B cell (primary cell): ENCODE results near the gene PRCC. TPM values are rescaled to one million over a fixed set of nuclear protein-coding genes. Genes with fewer than 3 reads are reported as not detected.
"Not testable (repeated sequence)": the region's sequence is repeated elsewhere in the genome, so short reads cannot be mapped to it uniquely, and the experiment has no call there.

Source experiments
- ATAC-seq: fragments of 200-7000 bp; cut with Tn5 transposase; one replicate; pipeline ENCODE4 v1.10.0; 2021; ENCODE audit warnings: low read depth, mild to moderate bottlenecking, moderate number of reproducible peaks, moderate library complexity
- CTCF ChIA-PET: fragments of 350-600 bp; sonication (Branson Sonifier 250); formaldehyde crosslinking; loops from one replicate; lab custom pipeline; 2021; ENCODE audit warnings: antibody characterized with exemption, inconsistent platforms; lab: Charles Lee
- POLR2A ChIA-PET: fragments of 350-600 bp; sonication (Branson Sonifier 250); formaldehyde crosslinking; loops from one replicate; lab custom pipeline; 2021; ENCODE audit warnings: antibody characterized with exemption; lab: Charles Lee
- DNase-seq: peaks from one replicate; pipeline ENCODE4 v3.0.0; 2013
- H2AFZ ChIP-seq: 2 replicates; pipeline ENCODE4 v1.6.1; 2012; ENCODE audit warnings: mild to moderate bottlenecking, low read depth, low read length; ENCODE audit not compliant: insufficient read depth, poor library complexity, severe bottlenecking
- H3K27ac ChIP-seq, 2 donors: 1 replicate in 1 of 2; 2 replicates in 1 of 2; pipeline ENCODE4 v1.5.1; 2012 to 2013; ENCODE audit warnings: low read length in 2 of 2, mild to moderate bottlenecking in 2 of 2, moderate library complexity in 1 of 2
- H3K27me3 ChIP-seq, 4 experiments: fragments of 200-600 bp in 1 of 4; sonication (generic) in 1 of 4; replicated peaks in 1 of 4; 1 replicate in 2 of 4; 2 replicates in 2 of 4; pipeline versions ENCODE4 v1.6.1 to v1.7.0; 2013 to 2016; ENCODE audit warnings: low read length in 3 of 4, mild to moderate bottlenecking in 2 of 4, mixed read lengths in 1 of 4, moderate library complexity in 1 of 4; ENCODE audit not compliant: insufficient read depth in 4 of 4, control insufficient read depth in 3 of 4; ENCODE audit errors: control extremely low read depth in 1 of 4
- H3K36me3 ChIP-seq, 2 experiments: replicated peaks in 1 of 2; 1 replicate in 1 of 2; 2 replicates in 1 of 2; pipeline versions ENCODE4 v1.6.1 to v1.7.1; 2013; ENCODE audit warnings: low read length in 1 of 2; ENCODE audit not compliant: insufficient read depth in 2 of 2, control insufficient read depth in 1 of 2; ENCODE audit errors: control extremely low read depth in 1 of 2, extremely low read depth in 1 of 2
- H3K4me1 ChIP-seq, 2 donors: fragments of 200-600 bp in 1 of 2; sonication (generic) in 1 of 2; 1 replicate in 1 of 2; 2 replicates in 1 of 2; pipeline versions ENCODE4 v1.5.1 to v1.6.1; 2013 to 2017; ENCODE audit warnings: low read length in 2 of 2; ENCODE audit not compliant: control insufficient read depth in 2 of 2, insufficient read depth in 2 of 2
- H3K4me2 ChIP-seq: replicated peaks from 2 replicates; pipeline ENCODE3; 2012; ENCODE audit warnings: mild to moderate bottlenecking, low read depth, low read length; ENCODE audit not compliant: poor library complexity, severe bottlenecking
- H3K4me3 ChIP-seq, 5 experiments: fragments of 200-600 bp in 1 of 5; sonication (generic) in 1 of 5; 1 replicate in 3 of 5; 2 replicates in 2 of 5; pipeline versions ENCODE4 v1.5.1 to v1.7.0; 2011 to 2016; ENCODE audit warnings: low read length in 4 of 5, mild to moderate bottlenecking in 4 of 5, low read depth in 2 of 5, control low read depth in 1 of 5, moderate library complexity in 1 of 5; ENCODE audit not compliant: insufficient read depth in 1 of 5; ENCODE audit errors: control extremely low read depth in 1 of 5, extremely low read depth in 1 of 5
- H3K79me2 ChIP-seq: fragments of 200-600 bp; sonication (generic); one replicate; pipeline ENCODE4 v1.6.0; 2016; ENCODE audit warnings: low read length; ENCODE audit not compliant: control insufficient read depth, insufficient read depth
- H3K9ac ChIP-seq: fragments of 200-600 bp; sonication (generic); 2 replicates; pipeline ENCODE4 v1.6.1; 2017; ENCODE audit warnings: mild to moderate bottlenecking, low read length, moderate library complexity
- H3K9me3 ChIP-seq, 3 donors: one replicate each; pipeline versions ENCODE4 v1.6.1 to v1.7.1; 2013; ENCODE audit warnings: low read length in 2 of 3; ENCODE audit not compliant: control insufficient read depth in 2 of 3, insufficient read depth in 1 of 3; ENCODE audit errors: control extremely low read depth in 1 of 3
- H4K20me1 ChIP-seq: 2 replicates; pipeline ENCODE4 v1.6.0; 2012; ENCODE audit warnings: mild to moderate bottlenecking, low read length; ENCODE audit not compliant: insufficient read depth, control insufficient read depth, poor library complexity, severe bottlenecking
- H3K27ac Mint-ChIP-seq: one replicate; pipeline ENCODE4 v1.8.0; 2021; ENCODE audit warnings: mixed read lengths
- H3K27me3 Mint-ChIP-seq: one replicate; pipeline ENCODE4 v1.8.0; 2021; ENCODE audit warnings: mixed read lengths
- H3K4me1 Mint-ChIP-seq: one replicate; pipeline ENCODE4 v1.8.0; 2021; ENCODE audit warnings: mixed read lengths
- H3K4me3 Mint-ChIP-seq: one replicate; pipeline ENCODE4 v1.8.0; 2021; ENCODE audit warnings: mixed read lengths
- H3K9me3 Mint-ChIP-seq: one replicate; pipeline ENCODE4 v1.8.0; 2022; ENCODE audit warnings: mixed read lengths; ENCODE audit not compliant: insufficient read depth
- EZH2 ChIP-seq: IDR thresholded peaks from 2 replicates; pipeline ENCODE4 v1.6.1; 2012; ENCODE audit warnings: borderline replicate concordance, low read depth, mild to moderate bottlenecking, moderate library complexity, low read length; ENCODE audit not compliant: insufficient read depth, poor library complexity, severe bottlenecking
- WGBS: methylation state at CpG from one replicate; pipeline ENCODE4 v1.1.5; 2013; ENCODE audit warnings: missing lambda C conversion rate; ENCODE audit not compliant: insufficient coverage; 5-methylcytosine and 5-hydroxymethylcytosine counted together
- intact Hi-C: fragments of 100-400 bp; cut with micrococcal nuclease; formaldehyde crosslinking; loops from one replicate; pipeline ENCODE4 v1.10.0; 2022
- polyA plus RNA-seq: library from polyadenylated mRNA; depleted of rRNA; stranded (reverse); fragments of >200 nt; gene quantifications from 2 replicates; pipeline ENCODE4 v1.2.3, GENCODE V29; 2012
- total RNA-seq, 2 donors: library from RNA; stranded (reverse); fragments of 120-200 nt in 1 of 2; gene quantifications; 1 replicate in 1 of 2; 2 replicates in 1 of 2; pipeline versions ENCODE4 v1.2.3 to v1.2.4, GENCODE V29; 2013 to 2022
- TF ChIP-seq, protein P1 (sequence below): fragments of 200-600 bp; IDR thresholded peaks from one replicate; pipeline ENCODE4 v1.8.0; 2022; ENCODE audit warnings: antibody characterized with exemption, mild to moderate bottlenecking

PRCC gene
- total and polyA plus RNA-seq, 2 donors (not counting 1 experiment from before 2014, with no cell fraction given): 55.7 to 83.4 TPM

- Mint-ChIP-seq H3K4me1 (peaks cover 6% of the 10 kb centered on the region), H3K9me3 (no peaks in the 10 kb centered on the region), H3K27me3 (no peaks in the 10 kb centered on the region), H3K27ac (no peak overlapping the region), H3K4me3 (no peak overlapping the region)
- H3K9me3 ChIP-seq: no peaks in the 10 kb centered on the region
- peaks cover 0 to 5% of the 10 kb centered on the region in 2 donors for H3K4me1 ChIP-seq
- intact Hi-C loops: no loop called here
- no peak for TF ChIP-seq EZH2
- TF ChIP-seq, protein P1, sequence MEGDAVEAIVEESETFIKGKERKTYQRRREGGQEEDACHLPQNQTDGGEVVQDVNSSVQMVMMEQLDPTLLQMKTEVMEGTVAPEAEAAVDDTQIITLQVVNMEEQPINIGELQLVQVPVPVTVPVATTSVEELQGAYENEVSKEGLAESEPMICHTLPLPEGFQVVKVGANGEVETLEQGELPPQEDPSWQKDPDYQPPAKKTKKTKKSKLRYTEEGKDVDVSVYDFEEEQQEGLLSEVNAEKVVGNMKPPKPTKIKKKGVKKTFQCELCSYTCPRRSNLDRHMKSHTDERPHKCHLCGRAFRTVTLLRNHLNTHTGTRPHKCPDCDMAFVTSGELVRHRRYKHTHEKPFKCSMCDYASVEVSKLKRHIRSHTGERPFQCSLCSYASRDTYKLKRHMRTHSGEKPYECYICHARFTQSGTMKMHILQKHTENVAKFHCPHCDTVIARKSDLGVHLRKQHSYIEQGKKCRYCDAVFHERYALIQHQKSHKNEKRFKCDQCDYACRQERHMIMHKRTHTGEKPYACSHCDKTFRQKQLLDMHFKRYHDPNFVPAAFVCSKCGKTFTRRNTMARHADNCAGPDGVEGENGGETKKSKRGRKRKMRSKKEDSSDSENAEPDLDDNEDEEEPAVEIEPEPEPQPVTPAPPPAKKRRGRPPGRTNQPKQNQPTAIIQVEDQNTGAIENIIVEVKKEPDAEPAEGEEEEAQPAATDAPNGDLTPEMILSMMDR: no peak
- H3K4me2 ChIP-seq: no peak overlapping the region
- H3K36me3 ChIP-seq: no peaks in the 10 kb centered on the region
- no peak for ATAC-seq
- no peak overlapping the region for H3K9ac ChIP-seq
- H3K4me3 ChIP-seq: no peak overlapping the region
- H4K20me1 ChIP-seq: no peaks in the 10 kb centered on the region
- H3K79me2 ChIP-seq: no peaks in the 10 kb centered on the region
- no peak overlapping the region for H2AFZ ChIP-seq
- no peak for DNase-seq
- H3K27me3 ChIP-seq: no peaks in the 10 kb centered on the region
- 90% methylated on average over 2 of the region's 6 CpGs for WGBS
- POLR2A ChIA-PET: interaction anchor here (1.2 kb wide), 1 partner anchor 9 kb away, joined by 8 read pairs; the partner anchor contains the start of gene HDGF
- CTCF ChIA-PET: interaction anchor here (1.4 kb wide), 1 partner anchor 34 kb away, joined by 4 read pairs; no protein-coding TSS in a partner anchor
- H3K27ac ChIP-seq: no peak overlapping the region
Measured at GRCh38 chr1:156760092-156760795, 7.1 kb upstream of the PRCC start.

DNA sequence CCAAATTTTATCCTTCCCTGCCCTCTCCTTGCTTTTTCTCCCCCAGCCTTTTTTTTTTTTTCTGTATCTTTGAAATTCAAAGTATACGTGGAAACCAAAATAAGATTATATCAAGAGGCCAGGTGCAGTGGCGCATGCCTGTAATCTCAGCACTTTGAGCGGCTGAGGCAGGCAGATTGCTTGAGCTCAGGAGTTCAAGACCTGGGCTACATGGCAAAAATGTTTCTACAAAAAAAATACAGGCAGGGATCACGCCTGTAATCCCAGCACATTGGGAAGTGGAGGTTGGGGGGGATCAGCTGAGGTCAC lies 6.6 kb upstream of the PRCC start:
- Histone ChIP-seq H3K79me2 (no peaks in the 10 kb centered on the region), H3K4me1 (no peaks in the 10 kb centered on the region), H4K20me1 (no peaks in the 10 kb centered on the region), H3K9me3 (no peaks in the 10 kb centered on the region), H2AFZ (no peak overlapping the region), H3K36me3 (no peaks in the 10 kb centered on the region), H3K4me3 (no peak overlapping the region), H3K27ac (no peak overlapping the region), H3K27me3 (no peaks in the 10 kb centered on the region), H3K9ac (no peak overlapping the region), H3K4me2 (no peak overlapping the region)
- DNase-seq (no peak), ATAC-seq (no peak)
- POLR2A ChIA-PET: interaction anchor here (1.2 kb wide), 1 partner anchor 9 kb away, joined by 8 read pairs; the partner anchor contains the start of gene HDGF
- 97% methylated on average over 3 of the region's 4 CpGs for WGBS
- Mint-ChIP-seq H3K27me3 (no peaks in the 10 kb centered on the region), H3K4me1 (peaks cover under 1% of the 10 kb centered on the region), H3K4me3 (no peak overlapping the region), H3K9me3 (no peaks in the 10 kb centered on the region), H3K27ac (no peak overlapping the region)
- TF ChIP-seq EZH2: no peak
- TF ChIP-seq, protein P1: no peak
- CTCF ChIA-PET: interaction anchor here (1.4 kb wide), 1 partner anchor 35 kb away, joined by 4 read pairs; no protein-coding TSS in a partner anchor
- intact Hi-C loops: no loop called here

GRCh38 chr1:156765136-156765535 lies 2.2 kb upstream of the PRCC start:
- Histone ChIP-seq H3K4me1 (peaks cover 20 to 24% of the 10 kb centered on the region in 2 donors), H3K79me2 (peaks cover 28% of the 10 kb centered on the region)
- intact Hi-C loops: loop anchor here (5.0 kb wide), 1 partner anchor 78 kb away; no protein-coding TSS in a partner anchor
- ATAC-seq, H3K4me3 ChIP-seq, H3K9ac ChIP-seq, H2AFZ ChIP-seq, DNase-seq, H4K20me1 ChIP-seq, H3K9me3 ChIP-seq, H3K4me2 ChIP-seq, H3K36me3 ChIP-seq, H3K27me3 Mint-ChIP-seq, POLR2A ChIA-PET, H3K27me3 ChIP-seq, H3K27ac ChIP-seq, H3K4me3 Mint-ChIP-seq, H3K9me3 Mint-ChIP-seq, H3K27ac Mint-ChIP-seq: not testable (repeated sequence)
- peaks cover 17% of the 10 kb centered on the region for H3K4me1 Mint-ChIP-seq
- CTCF ChIA-PET: interaction anchor here (0.7 to 9.0 kb wide), 2 partner anchors 10 to 37 kb away, joined by 3 to 87 read pairs; partner anchors contain the start of genes ISG20L2 and METTL25B
- 100% methylated on average over 9 of the region's 15 CpGs for WGBS
